IMR-90 (cell line): ENCODE results near the gene ALDH1L2. TPM values are rescaled to one million over a fixed set of nuclear protein-coding genes. Genes with fewer than 3 reads are reported as not detected.

Experiments
- ATAC-seq: fragments of 200-7000 bp; cut with Tn5 transposase; 2 replicates; pipeline ENCODE4 v1.9.1; 2020; ENCODE audit warnings: low read depth, mild to moderate bottlenecking, moderate library complexity
- BruUV-seq: library from RNA; stranded (reverse); fragments of 400-500 nt; replicated peaks from 2 replicates; lab custom pipeline; 2021; lab: Mats Ljungman, UMichigan
- CTCF ChIA-PET: fragments of 300-600 bp; formaldehyde crosslinking; extraction: SDS; loops from one replicate; lab custom pipeline; 2021; ENCODE audit warnings: antibody characterized with exemption; lab: Yijun Ruan, JAX
- POLR2A ChIA-PET: fragments of 300-600 bp; sonication (Branson Sonifier 250); formaldehyde crosslinking; loops from one replicate; lab custom pipeline; 2022; ENCODE audit warnings: antibody characterized with exemption; ENCODE audit not compliant: unreplicated experiment; lab: Charles Lee
- DNase-seq: peaks from one replicate; pipeline ENCODE4 v3.0.0; 2013
- H2AFZ ChIP-seq: replicated peaks from 2 replicates; pipeline ENCODE3; 2013; ENCODE audit warnings: low read length, mild to moderate bottlenecking; ENCODE audit not compliant: poor library complexity
- H2AK5ac ChIP-seq: 2 replicates; pipeline ENCODE4 v1.6.1; 2013; ENCODE audit warnings: low read depth, low read length, inconsistent platforms
- H2AK9ac ChIP-seq: replicated peaks from 2 replicates; pipeline ENCODE3; 2013; ENCODE audit warnings: mild to moderate bottlenecking, low read depth, low read length, moderate library complexity; ENCODE audit not compliant: poor library complexity
- H2BK120ac ChIP-seq: 2 replicates; pipeline ENCODE4 v1.6.1; 2013; ENCODE audit warnings: low read depth, low read length, inconsistent platforms
- H2BK15ac ChIP-seq: 3 replicates; pipeline ENCODE4 v1.6.1; 2013; ENCODE audit warnings: low read depth, low read length, inconsistent platforms
- H2BK20ac ChIP-seq: 2 replicates; pipeline ENCODE4 v1.6.1; 2013; ENCODE audit warnings: low read depth, mild to moderate bottlenecking, inconsistent platforms, low read length, moderate library complexity
- H2BK5ac ChIP-seq: 2 replicates; pipeline ENCODE4 v1.6.1; 2013; ENCODE audit warnings: mild to moderate bottlenecking, low read depth, low read length, inconsistent platforms; ENCODE audit not compliant: poor library complexity, severe bottlenecking
- H3K14ac ChIP-seq: replicated peaks from 2 replicates; pipeline ENCODE4 v1.6.1; 2013; ENCODE audit warnings: low read depth, low read length, inconsistent platforms
- H3K18ac ChIP-seq: 2 replicates; pipeline ENCODE4 v1.6.1; 2013; ENCODE audit warnings: low read depth, low read length, control low read depth
- H3K23ac ChIP-seq: 2 replicates; pipeline ENCODE4 v1.6.1; 2013; ENCODE audit warnings: low read depth, low read length, inconsistent platforms
- H3K27ac ChIP-seq: 2 replicates; pipeline ENCODE4 v1.5.1; 2013; ENCODE audit warnings: mild to moderate bottlenecking, control low read depth, low read length; ENCODE audit not compliant: insufficient read depth
- H3K27me3 ChIP-seq: 2 replicates; pipeline ENCODE4 v1.6.1; 2013; ENCODE audit warnings: low read length; ENCODE audit not compliant: control insufficient read depth, insufficient read depth
- H3K36me3 ChIP-seq: 2 replicates; pipeline ENCODE4 v1.6.1; 2013; ENCODE audit warnings: low read length, mixed read lengths; ENCODE audit not compliant: control insufficient read depth, insufficient read depth
- H3K4ac ChIP-seq: 2 replicates; pipeline ENCODE4 v1.6.1; 2013; ENCODE audit warnings: low read depth, low read length, inconsistent platforms
- H3K4me1 ChIP-seq: 2 replicates; pipeline ENCODE4 v1.6.1; 2013; ENCODE audit warnings: low read length, mixed read lengths; ENCODE audit not compliant: control insufficient read depth, insufficient read depth
- H3K4me2 ChIP-seq: 2 replicates; pipeline ENCODE4 v1.6.1; 2013; ENCODE audit warnings: low read depth, mild to moderate bottlenecking, control low read depth, low read length, moderate library complexity
- H3K4me3 ChIP-seq: 2 replicates; pipeline ENCODE4 v1.5.1; 2013; ENCODE audit warnings: low read depth, mild to moderate bottlenecking, control low read depth, low read length, moderate library complexity; ENCODE audit not compliant: insufficient read depth
- H3K56ac ChIP-seq: 2 replicates; pipeline ENCODE4 v1.6.1; 2013; ENCODE audit warnings: low read length, inconsistent platforms; ENCODE audit not compliant: insufficient read depth; ENCODE audit errors: extremely low read depth
- H3K79me1 ChIP-seq, 2 experiments: 2 replicates each; pipeline ENCODE4 v1.6.1; 2013; ENCODE audit warnings: low read length in 2 of 2, inconsistent platforms in 1 of 2, low read depth in 1 of 2
- H3K9ac ChIP-seq: 2 replicates; pipeline ENCODE4 v1.6.1; 2013; ENCODE audit warnings: low read depth, low read length, control low read depth
- H3K9me1 ChIP-seq: 2 replicates; pipeline ENCODE4 v1.6.1; 2013; ENCODE audit warnings: low read length, inconsistent platforms; ENCODE audit not compliant: insufficient read depth
- H3K9me3 ChIP-seq: 2 replicates; pipeline ENCODE4 v1.6.1; 2013; ENCODE audit warnings: low read length; ENCODE audit not compliant: control insufficient read depth, insufficient read depth
- H4K20me1 ChIP-seq: 2 replicates; pipeline ENCODE4 v1.6.1; 2013; ENCODE audit warnings: low read length, inconsistent platforms; ENCODE audit not compliant: insufficient read depth
- H4K5ac ChIP-seq: 2 replicates; pipeline ENCODE4 v1.6.1; 2013; ENCODE audit warnings: mild to moderate bottlenecking, low read depth, low read length, control low read depth
- H4K8ac ChIP-seq, 2 experiments: 2 replicates each; pipeline ENCODE4 v1.6.1; 2013; ENCODE audit warnings: low read depth in 2 of 2, low read length in 2 of 2, control low read depth in 1 of 2, inconsistent platforms in 1 of 2
- H4K91ac ChIP-seq: 2 replicates; pipeline ENCODE4 v1.6.1; 2013; ENCODE audit warnings: low read depth, low read length, inconsistent platforms; ENCODE audit not compliant: insufficient read depth
- BHLHE40 ChIP-seq: fragments of 150-350 bp; IDR thresholded peaks from 2 replicates; pipeline ENCODE4 v1.6.1; 2016; ENCODE audit warnings: mild to moderate bottlenecking, low read depth, low read length
- CEBPB ChIP-seq: IDR thresholded peaks from 2 replicates; pipeline ENCODE4 v1.6.1; 2012; ENCODE audit warnings: low read depth, low read length, improper control_type of control experiment
- CHD1 ChIP-seq: IDR thresholded peaks from 2 replicates; pipeline ENCODE4 v1.6.1; 2012; ENCODE audit warnings: low read depth, low read length, improper control_type of control experiment
- CTCF ChIP-seq: conservative IDR thresholded peaks from 2 replicates; pipeline ENCODE4 v1.5.1; 2012; ENCODE audit warnings: mild to moderate bottlenecking, low read depth, low read length, improper control_type of control experiment
- FOS ChIP-seq: fragments of 150-350 bp; IDR thresholded peaks from 2 replicates; pipeline ENCODE4 v1.6.1; 2016; ENCODE audit warnings: low read depth, low read length
- MAZ ChIP-seq: IDR thresholded peaks from 2 replicates; pipeline ENCODE4 v1.6.1; 2012; ENCODE audit warnings: low read depth, mild to moderate bottlenecking, low read length, improper control_type of control experiment, moderate library complexity, borderline replicate concordance
- NFE2L2 ChIP-seq: fragments of 150-350 bp; IDR thresholded peaks from 2 replicates; pipeline ENCODE4 v1.6.1; 2016; ENCODE audit warnings: low read depth, mild to moderate bottlenecking, low read length
- POLR2A ChIP-seq: IDR thresholded peaks from 2 replicates; pipeline ENCODE4 v1.6.1; 2012; ENCODE audit warnings: mild to moderate bottlenecking, low read depth, low read length
- RAD21 ChIP-seq: IDR thresholded peaks from 2 replicates; pipeline ENCODE4 v1.6.1; 2012; ENCODE audit warnings: low read length, improper control_type of control experiment
- RCOR1 ChIP-seq: IDR thresholded peaks from 2 replicates; pipeline ENCODE4 v1.6.1; 2012; ENCODE audit warnings: mild to moderate bottlenecking, low read length, improper control_type of control experiment; ENCODE audit not compliant: insufficient replicate concordance
- RFX5 ChIP-seq: IDR thresholded peaks from 2 replicates; pipeline ENCODE4 v1.8.0; 2012; ENCODE audit warnings: low read depth, mild to moderate bottlenecking, low read length, moderate library complexity
- SMC3 ChIP-seq: fragments of 150-350 bp; IDR thresholded peaks from 2 replicates; pipeline ENCODE4 v1.6.1; 2016; ENCODE audit warnings: low read depth, mild to moderate bottlenecking, antibody characterized with exemption, low read length, moderate library complexity
- WGBS, 2 experiments: methylation state at CpG; one replicate each; pipeline versions ENCODE4 v1.1.5 to v1.1.7; 2013; ENCODE audit warnings: missing lambda C conversion rate in 2 of 2; ENCODE audit not compliant: insufficient read length in 1 of 2; ENCODE audit errors: extremely low coverage in 2 of 2; 5-methylcytosine and 5-hydroxymethylcytosine counted together
- dilution Hi-C: fragments of 300-500 bp; cut with HindIII; formaldehyde crosslinking; loops from one replicate; pipeline ENCODE4 v1.14.3; 2018; ENCODE audit warnings: low sequenced_read_pairs; ENCODE audit not compliant: unreplicated experiment
- in situ Hi-C: fragments of 300-500 bp; cut with MboI; formaldehyde crosslinking; loops from 3 replicates; pipeline ENCODE4 v1.14.3; 2019; ENCODE audit warnings: low sequenced_read_pairs, inconsistent platforms, mixed read lengths
- intact Hi-C: fragments of 100-400 bp; cut with micrococcal nuclease; formaldehyde crosslinking; loops from 2 replicates; pipeline ENCODE4 v1.10.0; 2022
- polyA plus RNA-seq, 3 experiments: library from polyadenylated mRNA; depleted of rRNA; stranded (reverse); fragments of >200 nt; gene quantifications; 2 replicates each; pipeline ENCODE4 v1.2.3, GENCODE V29; 2012; ENCODE audit warnings: low replicate concordance in 1 of 3
- total RNA-seq: library from RNA; depleted of rRNA; stranded (reverse); fragments of >200 nt; gene quantifications from 2 replicates; pipeline ENCODE4 v1.2.3, GENCODE V29; 2012
- TF ChIP-seq, protein P1 (sequence below): fragments of 150-350 bp; IDR thresholded peaks from 2 replicates; pipeline ENCODE4 v1.6.1; 2017; ENCODE audit warnings: mild to moderate bottlenecking, antibody characterized with exemption, low read length, low read depth
- TF ChIP-seq, protein P2 (sequence below): fragments of 150-350 bp; IDR thresholded peaks from 2 replicates; pipeline ENCODE4 v1.6.1; 2016; ENCODE audit warnings: low read depth, mild to moderate bottlenecking, low read length, moderate library complexity, borderline replicate concordance

ALDH1L2 gene
- total and polyA plus RNA-seq, 2 of the 4 experiments (the other 2 are of a cell fraction): 21.1 to 22.8 TPM

- in situ Hi-C loops (no loop called here), dilution Hi-C loops (no loop called here), intact Hi-C loops (no loop called here)
- WGBS, 2 experiments: no CpG with 5 or more reads among the region's 6 CpGs
- Histone ChIP-seq H3K14ac (no peak overlapping the region), H3K9me3 (0 out of 2 replicates have a peak, but pooled peaks cover 2% of the 10 kb centered on the region), H4K20me1 (no peaks in the 10 kb centered on the region), H4K5ac (no peak overlapping the region), H2BK15ac (no peak overlapping the region), H3K79me1 (no peaks in the 10 kb centered on the region), H3K9me1 (no peaks in the 10 kb centered on the region), H3K36me3 (no peaks in the 10 kb centered on the region), H3K27ac (no peak overlapping the region), H4K8ac (no peak overlapping the region), H3K4me3 (no peak overlapping the region), H2BK20ac (no peak overlapping the region), H3K56ac (no peak overlapping the region), H3K9ac (no peak overlapping the region), H3K23ac (no peak overlapping the region), H3K4ac (no peak overlapping the region), H3K4me2 (no peak overlapping the region), H2BK120ac (no peak overlapping the region), H2AFZ (no peak overlapping the region), H3K27me3 (peaks cover 10% of the 10 kb centered on the region), H3K4me1 (no peaks in the 10 kb centered on the region), H2AK5ac (no peak overlapping the region), H2BK5ac (no peak overlapping the region), H4K91ac (no peak overlapping the region), H3K18ac (no peak overlapping the region), H2AK9ac (no peak overlapping the region)
- ATAC-seq (no peak), DNase-seq (no peak)
- ChIA-PET CTCF (no interaction called here), POLR2A (no interaction called here)
- no TSS peak for BruUV-seq
- TF ChIP-seq, protein P1, sequence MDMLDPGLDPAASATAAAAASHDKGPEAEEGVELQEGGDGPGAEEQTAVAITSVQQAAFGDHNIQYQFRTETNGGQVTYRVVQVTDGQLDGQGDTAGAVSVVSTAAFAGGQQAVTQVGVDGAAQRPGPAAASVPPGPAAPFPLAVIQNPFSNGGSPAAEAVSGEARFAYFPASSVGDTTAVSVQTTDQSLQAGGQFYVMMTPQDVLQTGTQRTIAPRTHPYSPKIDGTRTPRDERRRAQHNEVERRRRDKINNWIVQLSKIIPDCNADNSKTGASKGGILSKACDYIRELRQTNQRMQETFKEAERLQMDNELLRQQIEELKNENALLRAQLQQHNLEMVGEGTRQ: no peak
- no peak for TF ChIP-seq CTCF
- TF ChIP-seq NFE2L2: no peak
- TF ChIP-seq RAD21: no peak
- no peak for TF ChIP-seq BHLHE40
- no peak for TF ChIP-seq SMC3
- TF ChIP-seq, protein P2, sequence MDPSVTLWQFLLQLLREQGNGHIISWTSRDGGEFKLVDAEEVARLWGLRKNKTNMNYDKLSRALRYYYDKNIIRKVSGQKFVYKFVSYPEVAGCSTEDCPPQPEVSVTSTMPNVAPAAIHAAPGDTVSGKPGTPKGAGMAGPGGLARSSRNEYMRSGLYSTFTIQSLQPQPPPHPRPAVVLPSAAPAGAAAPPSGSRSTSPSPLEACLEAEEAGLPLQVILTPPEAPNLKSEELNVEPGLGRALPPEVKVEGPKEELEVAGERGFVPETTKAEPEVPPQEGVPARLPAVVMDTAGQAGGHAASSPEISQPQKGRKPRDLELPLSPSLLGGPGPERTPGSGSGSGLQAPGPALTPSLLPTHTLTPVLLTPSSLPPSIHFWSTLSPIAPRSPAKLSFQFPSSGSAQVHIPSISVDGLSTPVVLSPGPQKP: no peak
- no peak for TF ChIP-seq RFX5
- no peak for TF ChIP-seq CHD1
- no peak for TF ChIP-seq POLR2A
- no peak for TF ChIP-seq CEBPB
- TF ChIP-seq RCOR1: no peak
- no peak for TF ChIP-seq FOS
- TF ChIP-seq MAZ: no peak
Measured at GRCh38 chr12:105090361-105090760, 6.1 kb upstream of the ALDH1L2 start.
